DMS153 (cell line): ENCODE data around the gene MT1M.
A peak's percentile ranks its signal among the peaks of the same experiment; 100 is the strongest.
"Not testable (repeated sequence)": the region's sequence is repeated elsewhere in the genome, so short reads cannot be mapped to it uniquely, and the experiment has no call there.

Experiments used
- DNase-seq: peaks from one replicate; lab custom pipeline; 2025; lab: John Stamatoyannopoulos, UW

MT1M gene

DNA sequence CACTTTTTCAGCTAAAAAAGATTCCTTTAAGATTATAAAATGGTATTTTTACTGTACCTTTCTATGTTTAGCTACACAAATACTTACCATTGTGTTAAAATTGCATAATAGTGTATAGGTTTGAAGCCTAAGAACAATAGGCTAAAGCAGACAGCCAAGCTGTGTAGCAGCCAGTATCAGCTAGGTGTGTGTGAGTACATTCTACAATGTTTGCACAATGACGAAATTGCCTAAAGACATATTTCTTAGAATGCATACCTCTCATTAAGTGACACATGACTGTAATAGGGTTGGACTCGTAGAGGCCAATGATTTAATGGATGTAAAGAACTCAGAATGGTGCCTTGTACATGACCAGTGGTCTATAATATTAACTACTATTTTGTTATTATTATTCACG lies 17.4 kb downstream of the MT1M start:
- DNase-seq, result no peak

DNA sequence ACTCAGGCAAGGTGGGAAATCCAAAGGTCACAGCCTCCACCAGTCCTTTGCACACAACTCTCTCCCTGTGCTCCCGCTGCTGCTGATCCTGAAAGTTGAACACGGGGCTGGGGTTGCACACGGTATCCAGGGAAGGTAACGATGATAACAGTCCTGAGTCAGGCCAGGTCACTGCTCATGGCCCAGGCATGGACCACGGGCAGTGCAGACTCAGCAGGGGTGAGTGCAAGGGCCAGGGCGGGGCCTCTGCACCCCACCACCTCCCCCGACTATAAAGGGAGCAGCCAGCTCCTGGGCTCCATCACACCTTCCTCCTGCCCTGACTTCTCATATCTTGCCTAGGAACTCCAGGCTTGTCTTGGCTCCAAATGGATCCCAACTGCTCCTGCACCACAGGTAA lies 19.1 kb downstream of the MT1M start, which contains the start of gene MT1B:
Gene MT1B, plus strand, starts transcription at position 301 of the 400 bp plus-strand sequence. Its CDS starts 68 bp downstream, at position 369.
- no peak for DNase-seq

DNA sequence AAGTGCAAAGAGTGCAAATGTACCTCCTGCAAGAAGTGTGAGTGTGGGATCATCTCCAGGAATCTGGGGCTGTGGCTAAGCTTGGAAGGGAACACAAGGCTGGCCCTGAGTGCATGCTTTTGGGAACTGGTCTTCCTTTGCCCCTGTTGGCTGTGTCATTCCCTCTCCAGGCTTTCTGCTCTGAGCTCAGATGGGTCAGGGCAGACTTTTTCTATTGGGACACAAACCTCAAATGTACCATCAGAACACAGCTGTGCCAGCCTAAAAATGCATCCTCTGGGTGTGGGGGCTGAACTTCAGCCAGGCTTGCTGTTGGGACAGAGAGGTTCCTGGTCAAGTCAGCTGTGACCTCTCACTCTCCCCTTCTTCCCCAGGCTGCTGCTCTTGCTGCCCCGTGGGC lies 20.1 kb downstream of the MT1M start:
- no peak for DNase-seq

DNA sequence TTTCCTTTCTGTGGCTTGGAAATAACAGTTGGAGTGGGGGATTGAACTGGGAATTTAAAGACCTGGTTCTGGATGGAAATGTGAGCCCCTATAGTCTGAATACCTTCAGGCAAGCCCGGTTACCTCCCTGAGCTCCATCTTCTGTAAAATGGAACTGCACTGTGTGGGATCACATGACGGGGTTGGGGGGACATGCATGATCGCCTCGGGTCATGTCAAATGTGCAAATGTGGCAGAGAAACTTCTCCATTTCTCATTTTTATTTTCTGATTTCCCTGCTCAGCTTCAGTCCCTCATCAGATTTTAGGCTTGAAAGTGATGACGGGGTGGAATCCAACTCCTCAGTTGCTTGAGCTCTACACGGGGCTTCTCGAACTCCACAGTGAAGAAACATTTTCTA lies 20.8 kb downstream of the MT1M start:
- DNase-seq, result no peak

DNA sequence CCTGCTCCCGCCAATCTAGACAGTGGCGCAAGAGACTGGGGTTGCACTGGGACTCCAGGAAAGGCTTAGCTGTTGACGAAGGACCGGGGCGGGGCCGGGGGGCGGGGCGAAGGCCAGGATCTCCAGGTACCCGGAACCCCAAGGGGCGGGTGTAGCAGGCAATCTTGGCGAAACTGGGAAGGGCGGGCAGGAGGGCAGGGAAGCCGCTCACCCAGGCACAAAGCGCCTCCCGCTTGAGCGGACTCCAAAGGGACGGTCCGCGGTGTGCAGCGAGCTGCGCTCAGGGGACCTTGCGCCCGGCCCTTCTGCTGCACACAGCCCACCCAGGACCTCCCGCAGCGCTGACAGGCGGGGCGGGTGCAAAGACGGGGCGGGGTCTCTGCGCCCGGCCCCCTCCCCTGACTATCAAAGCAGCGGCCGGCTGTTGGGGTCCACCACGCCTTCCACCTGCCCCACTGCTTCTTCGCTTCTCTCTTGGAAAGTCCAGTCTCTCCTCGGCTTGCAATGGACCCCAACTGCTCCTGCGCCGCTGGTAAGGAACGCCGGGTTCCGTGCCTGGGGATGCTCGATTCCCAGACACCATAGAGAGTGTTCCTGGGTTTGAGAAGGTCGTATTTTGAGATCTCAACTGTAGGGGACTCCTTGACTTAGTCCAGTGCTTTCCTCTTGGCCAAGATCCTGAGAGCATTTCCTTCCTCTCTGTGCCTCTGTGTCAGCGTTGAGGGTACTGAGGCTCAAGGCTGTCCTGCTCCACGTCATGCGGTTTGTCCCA lies 25.3 kb downstream of the MT1M start, which contains the start of gene MT1F:
Gene MT1F, plus strand, starts transcription at position 405 of the 772 bp plus-strand sequence. Its CDS starts 100 bp downstream, at position 505.
- peak; percentile 83 for DNase-seq

DNA sequence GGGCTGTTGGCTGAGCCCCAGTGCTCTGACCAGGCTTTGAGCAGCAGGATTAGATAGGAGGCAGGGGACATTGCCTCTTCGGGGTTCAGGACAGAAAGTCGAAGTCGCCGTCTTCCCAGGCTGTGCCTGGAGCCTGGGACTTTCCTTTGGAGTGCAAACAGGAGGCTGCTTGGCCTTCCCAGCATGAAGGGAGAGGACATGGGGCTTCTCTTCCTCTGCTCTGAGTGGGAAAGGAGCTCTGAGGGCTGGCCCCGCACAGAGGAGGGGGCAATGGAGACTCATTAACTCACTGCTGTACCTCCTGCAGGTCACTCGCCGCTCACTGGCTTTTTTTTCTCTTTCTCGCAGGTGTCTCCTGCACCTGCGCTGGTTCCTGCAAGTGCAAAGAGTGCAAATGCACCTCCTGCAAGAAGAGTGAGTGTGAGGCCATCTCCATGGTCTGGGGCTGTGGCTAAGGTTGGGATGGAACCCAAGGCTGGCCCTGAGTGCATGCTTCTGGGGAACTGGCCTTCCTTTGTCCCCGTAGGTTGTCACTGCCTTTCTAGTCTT lies 25.9 kb downstream of the MT1M start:
- DNase-seq, result no peak

DNA sequence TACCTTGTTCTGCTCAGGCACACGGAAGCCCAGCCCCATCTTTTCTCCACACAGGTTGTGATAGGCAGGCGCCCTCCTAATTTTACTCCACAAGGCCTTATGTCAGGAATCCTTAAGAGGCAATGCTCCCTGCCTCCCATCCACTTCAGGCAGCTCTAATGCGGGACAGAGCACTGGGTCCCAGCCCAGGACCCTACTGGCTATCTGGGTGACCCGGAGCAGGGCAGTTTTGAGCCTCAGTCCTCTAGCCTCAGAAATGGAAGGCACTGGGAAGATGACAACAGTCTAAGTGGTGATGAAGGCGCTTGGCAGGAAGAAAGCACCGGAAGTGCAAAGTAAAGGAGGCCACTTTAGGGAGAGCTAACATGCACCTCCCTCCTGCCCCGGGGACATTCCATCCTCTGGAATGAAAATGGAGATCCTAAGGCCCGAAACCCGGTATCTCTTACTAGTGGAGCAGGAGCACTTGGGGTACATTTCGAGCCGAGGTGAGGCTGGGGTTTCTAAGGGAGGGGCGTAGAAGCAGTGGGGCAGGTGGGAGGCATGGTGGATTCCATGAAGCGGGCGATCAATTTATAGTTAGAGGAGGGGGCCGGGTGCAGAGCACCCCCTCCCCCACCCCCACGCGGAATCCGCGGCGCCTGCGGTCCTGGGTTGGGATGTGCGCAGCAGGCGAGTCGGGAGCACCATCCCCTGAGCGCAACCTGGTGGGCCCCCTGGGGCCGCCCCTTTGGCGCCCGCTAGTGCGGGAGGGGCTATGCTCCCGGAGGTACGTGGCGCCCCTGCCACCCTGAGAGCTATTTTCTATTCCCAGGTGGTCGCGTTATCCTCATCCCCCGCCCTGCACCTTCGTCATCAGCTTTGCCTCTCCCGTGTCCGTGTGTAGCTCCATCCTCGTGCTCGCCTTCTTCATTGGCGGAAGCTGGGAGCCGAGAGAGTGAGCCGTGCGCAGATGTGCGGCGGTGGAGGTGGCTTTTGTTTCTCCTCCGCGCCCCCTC lies 30.2 kb downstream of the MT1M start:
- peak; percentile 41 for DNase-seq

DNA sequence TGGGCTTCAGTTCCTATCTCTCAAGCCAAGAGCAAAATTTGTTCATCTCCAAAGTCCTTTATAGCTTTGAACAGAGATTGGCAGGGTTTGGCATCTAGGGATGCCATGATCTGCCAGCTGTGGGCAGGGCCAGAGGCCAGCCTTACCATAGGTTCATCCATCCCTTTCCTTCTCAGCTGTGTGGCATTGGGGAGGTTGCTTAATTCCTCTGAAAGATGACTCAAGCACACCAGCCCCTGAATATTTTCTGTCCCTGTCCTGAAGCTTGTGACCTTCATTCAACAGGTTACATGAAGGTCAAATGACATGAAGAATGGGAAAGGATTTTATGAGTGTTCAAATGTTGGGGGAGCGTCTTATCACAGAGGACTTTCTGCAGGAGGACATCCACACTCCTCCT lies 32.0 kb downstream of the MT1M start:
- no peak for DNase-seq

DNA sequence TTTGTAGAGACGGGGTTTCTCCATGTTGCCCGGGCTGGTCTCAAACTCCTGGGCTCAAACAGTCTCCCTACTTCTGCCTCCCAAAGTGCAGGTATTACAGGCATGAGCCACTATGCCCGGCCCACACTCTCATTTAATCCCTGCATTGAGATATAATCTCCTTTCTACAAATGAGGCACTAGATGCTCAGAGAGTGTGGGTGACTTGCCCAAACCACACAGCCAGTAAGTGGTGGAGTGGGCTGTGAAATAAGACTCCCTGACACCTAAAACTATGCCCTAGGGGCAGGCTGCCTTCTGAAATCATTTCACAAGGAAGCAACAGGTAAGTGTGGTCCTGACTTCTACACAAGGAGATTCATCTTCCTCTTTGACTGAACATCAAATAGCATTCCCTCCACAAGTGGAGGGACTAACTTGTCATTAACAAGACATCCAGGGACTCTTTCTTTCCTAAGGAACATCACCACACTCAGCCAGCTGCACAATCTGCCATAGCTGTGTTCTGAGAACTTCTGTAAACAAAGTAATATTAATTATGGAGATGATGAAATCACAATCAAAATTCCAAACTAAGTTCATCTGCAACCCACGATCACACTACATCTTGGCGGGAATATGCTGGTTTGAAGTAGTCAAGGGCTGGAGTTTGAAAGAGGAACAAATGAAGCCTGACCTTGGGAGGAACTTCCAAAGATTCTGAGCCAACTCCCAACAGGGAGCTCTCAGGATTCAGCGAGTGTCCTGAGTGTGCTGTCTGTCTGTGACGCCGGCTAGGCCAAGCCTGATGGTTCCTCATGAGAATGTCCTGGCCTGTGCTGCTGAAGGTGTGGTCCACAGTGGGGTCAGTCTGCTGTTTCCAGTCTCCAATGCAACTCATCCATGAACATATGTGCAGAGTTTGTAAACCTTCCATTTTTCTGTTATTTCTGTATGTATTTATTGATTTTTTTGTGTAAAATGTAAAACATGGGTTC lies 33.1 kb downstream of the MT1M start:
- DNase-seq, result not testable (repeated sequence)

DNA sequence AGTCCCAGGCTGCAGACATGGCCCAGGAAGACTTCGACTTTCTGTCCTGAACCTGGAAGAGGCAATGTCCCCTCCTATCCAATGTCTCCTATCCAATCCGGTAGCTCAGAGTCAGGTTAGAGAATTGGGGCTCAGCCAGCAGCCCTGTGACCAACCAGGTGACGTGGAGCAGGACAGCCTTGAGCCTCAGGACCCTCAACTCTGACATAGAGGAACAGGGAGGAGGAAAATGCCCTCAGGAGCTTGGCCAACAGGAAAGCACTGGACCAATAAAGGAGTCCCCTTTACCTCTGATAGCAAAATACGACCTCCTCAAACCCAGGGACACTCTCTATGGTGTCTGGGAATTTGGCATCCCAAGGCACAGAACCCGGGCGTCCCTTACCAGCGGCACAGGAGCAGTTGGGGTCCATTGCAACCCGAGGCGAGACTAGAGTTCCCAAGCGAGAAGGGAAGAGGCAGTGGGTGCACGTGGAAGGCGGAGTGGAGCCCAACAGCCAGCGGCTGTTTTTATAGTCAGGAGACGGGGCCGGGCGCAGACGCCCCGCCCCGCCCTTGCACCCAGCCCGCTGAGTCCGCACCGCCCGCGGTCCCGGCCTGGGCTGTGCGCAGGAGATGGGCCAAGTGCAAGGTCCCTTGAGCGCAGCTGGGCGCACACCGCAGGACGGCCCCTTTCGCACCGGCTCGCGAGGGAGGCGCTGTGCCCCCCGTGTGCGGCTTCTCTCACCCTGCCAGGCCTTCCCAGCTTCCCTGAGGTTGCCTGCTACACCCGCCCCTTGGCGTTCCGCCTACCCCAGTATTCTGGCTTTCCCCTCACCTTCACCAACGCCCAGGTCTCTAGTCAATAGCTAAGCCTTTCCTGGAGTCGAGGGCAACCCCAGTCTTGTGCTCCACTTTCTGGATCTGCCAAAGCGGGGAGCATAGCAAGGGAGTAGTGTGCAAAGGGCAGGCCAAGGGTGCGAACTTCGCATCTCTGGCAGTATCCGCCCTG lies 35.4 kb downstream of the MT1M start, which contains the start of gene MT1G:
Gene MT1G, minus strand, starts transcription at position 485 of the 991 bp plus-strand sequence. Its CDS starts 72 bp downstream, at position 413.
- peak; percentile 40 for DNase-seq

DNA sequence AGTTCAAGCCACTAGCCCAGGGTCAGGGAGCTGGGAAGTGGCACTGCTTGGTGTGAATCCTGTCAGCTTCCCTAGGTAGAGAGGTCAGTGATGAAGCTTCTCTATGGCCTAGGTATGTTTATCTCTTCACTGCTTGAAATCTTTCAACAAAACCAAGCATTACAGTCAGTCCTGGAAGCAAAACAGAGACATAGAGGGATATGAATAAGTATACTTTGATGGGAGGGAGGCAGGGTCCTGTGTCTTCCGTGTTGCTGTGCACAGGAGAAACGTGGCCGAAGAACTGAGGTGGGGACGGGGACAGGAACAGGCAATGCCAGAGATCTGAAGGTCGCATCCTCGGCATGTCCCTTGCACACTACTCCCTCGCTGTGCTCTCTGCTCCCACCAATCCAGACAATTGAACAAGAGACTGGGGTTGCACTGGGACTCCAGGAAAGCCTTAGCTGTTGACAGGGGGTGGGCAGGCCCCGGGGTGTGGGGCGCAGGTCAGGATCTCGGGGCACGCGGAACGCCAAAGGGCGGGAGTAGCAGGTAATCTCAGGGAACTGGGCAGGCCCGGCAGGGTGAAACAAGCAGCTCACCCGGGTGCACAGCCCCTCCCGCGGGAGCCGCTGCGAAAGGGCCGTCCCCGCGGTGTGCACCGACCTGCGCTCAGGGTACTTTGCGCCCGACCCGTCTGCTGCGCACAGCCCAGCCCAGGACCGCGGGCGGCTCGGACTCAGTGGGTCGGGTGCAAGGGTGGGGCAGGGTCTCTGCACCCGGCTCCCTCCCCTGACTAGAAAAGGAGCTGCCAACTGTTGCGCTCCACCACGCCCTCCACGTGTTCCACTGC lies 36.8 kb downstream of the MT1M start, which contains the start of gene MT1H:
Gene MT1H, plus strand, starts transcription at position 810 of the 835 bp plus-strand sequence. CDS start 71 bp downstream, outside the sequence.
- no peak for DNase-seq

DNA sequence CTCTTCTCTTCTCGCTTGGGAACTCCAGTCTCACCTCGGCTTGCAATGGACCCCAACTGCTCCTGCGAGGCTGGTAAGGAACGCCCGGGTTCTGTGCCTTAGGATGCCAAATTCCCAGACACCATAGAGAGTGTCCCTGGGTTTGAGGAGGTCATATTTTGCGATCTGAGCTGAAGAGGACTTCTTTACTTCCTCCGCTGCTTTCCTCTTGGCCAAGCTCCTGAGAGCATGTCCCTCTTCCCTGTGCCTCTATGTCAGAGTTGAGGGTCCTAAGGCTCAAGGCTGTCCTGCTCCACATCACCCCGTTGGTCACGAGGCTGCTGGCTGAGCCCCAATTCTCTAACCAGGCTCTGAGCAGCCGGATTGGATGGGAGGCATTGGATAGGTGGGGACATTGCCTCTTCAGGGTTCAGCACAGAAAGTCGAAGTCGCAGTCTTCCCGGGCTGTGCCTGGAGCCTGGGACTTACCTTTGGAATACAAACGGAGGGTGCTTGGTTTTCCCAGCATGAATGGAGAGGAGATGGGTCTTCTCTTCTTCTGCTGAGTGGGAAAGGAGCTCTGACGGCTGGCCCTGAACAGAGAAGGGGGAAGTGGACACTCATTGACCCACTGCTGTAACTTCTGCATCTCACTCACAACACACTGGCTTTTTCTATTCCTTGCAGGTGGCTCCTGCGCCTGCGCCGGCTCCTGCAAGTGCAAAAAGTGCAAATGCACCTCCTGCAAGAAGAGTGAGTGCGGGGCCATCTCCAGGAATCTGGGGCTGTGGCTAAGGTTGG lies 37.6 kb downstream of the MT1M start:
- no peak for DNase-seq

DNA sequence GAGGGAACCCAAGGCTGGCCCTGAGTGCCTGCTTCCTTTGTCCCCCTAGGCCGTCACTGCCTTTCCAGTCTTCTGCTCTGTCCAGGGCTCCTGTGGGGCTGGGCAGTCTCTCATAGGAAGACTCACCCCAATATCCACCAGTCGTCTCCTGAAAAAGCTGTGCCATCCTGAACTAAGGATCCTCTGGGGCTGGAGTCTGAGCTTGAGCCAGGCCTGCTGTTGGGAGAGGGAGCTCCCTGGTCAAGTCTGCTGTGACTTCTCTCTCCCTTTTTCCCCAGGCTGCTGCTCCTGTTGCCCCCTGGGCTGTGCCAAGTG lies 38.1 kb downstream of the MT1M start:
- no peak for DNase-seq

DNA sequence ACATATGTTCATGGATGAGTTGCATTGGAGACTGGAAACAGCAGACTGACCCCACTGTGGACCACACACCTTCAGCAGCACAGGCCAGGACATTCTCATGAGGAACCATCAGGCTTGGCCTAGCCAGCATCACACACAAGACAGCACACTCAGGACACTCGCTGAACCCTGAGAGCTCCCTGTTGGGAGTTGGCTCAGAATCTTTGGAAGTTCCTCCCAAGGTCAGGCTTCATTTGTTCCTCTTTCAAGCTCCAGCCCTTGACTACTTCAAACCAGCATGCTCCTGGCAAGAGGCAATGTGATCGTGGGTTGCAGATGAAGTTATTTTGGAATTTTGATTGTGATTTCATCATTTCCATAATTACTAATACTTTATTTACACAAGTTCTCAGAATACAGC lies 39.2 kb downstream of the MT1M start:
- DNase-seq, result not testable (repeated sequence)

DNA sequence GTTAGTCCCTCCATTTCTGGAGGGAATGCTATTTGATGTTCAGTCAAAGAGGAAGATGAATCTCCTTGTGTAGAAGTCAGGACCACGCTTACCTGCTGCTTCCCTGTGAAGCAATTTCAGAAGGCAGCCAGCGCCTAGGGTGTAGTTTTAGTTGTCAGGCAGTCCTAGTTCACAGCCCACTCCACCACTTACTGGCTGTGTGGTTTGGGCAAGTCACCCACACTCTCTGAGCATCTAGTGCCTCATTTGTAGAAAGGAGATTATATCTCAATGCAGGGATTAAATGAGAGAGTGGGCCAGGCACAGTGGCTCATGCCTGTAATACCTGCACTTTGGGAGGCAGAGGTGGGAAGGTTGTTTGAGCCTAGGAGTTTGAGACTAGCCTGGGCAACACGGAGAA lies 39.7 kb downstream of the MT1M start:
- DNase-seq, result not testable (repeated sequence)

DNA sequence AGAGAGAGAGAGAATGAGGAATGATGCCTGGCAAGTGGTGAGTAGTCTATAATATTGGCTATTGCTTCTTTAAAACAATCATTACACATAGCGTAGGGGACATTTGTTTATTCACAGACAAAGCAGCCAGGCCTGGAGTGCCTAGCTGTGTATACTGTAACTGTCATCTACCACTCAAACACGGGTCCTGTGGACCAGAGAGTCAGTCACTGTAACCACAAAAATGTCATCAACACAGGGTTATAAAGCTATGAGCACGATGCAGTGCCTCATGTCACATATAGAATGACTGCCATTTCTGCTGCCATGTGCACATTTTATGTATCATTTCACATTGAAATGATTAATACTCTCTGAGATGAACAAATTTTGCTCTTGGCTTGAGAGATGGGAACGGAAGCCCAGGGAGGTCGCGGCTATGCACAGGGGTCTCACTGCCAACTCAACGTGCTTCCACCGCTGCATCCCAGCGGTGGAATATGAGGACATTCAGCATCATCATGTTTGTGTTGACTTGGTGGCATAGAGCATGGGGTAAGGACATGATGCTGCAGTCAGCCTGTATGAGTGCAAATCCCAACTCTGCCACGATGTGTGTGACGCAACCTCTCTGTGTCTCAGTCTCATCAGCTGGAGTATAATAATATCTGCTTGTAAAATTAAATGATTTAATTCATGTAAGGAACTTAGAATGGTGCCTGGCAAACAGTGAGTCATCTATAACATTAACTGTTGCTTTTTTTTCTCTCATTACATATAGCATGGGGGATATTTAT lies 40.5 kb downstream of the MT1M start:
- DNase-seq, result no peak

DNA sequence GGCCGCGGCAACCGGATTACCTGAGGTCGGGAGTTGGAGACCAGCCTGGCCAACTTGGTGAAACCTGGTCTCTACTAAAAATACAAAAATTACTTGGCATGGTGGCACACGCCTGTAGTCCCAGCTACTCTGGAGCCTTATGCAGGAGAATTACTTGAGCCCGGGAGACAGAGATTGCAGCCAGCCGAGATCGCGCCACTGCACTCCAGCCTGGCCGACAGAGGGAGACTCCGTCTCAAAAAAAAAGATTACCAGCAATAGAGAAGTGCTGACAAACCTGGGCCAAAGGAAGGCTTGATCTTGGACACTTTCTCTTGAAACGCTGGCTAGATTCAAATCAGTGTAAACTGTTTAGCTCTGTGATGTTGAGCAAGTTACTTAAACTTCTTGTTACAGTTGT lies 41.5 kb downstream of the MT1M start:
- DNase-seq, result no peak
